Panc1 (cell line): ENCODE results near the gene APLF. TPM values are rescaled to one million over a fixed set of nuclear protein-coding genes. Genes with fewer than 3 reads are reported as not detected.
"Not testable (repeated sequence)": the region's sequence is repeated elsewhere in the genome, so short reads cannot be mapped to it uniquely, and the experiment has no call there.

Experiments
- ATAC-seq: fragments of 200-7000 bp; cut with Tn5 transposase; 2 replicates; pipeline ENCODE4 v1.9.1; 2020; ENCODE audit warnings: mild to moderate bottlenecking, moderate library complexity
- BruUV-seq: library from RNA; stranded (reverse); fragments of 400-500 nt; replicated peaks from 2 replicates; lab custom pipeline; 2021; lab: Mats Ljungman, UMichigan
- CTCF ChIA-PET: fragments of 300-600 bp; sonication (Branson Sonifier 250); formaldehyde crosslinking; loops from one replicate; lab custom pipeline; 2022; ENCODE audit warnings: antibody characterized with exemption; lab: Charles Lee
- POLR2A ChIA-PET: fragments of 300-600 bp; sonication (Branson Sonifier 250); formaldehyde crosslinking; loops from one replicate; lab custom pipeline; 2022; ENCODE audit warnings: antibody characterized with exemption; lab: Charles Lee
- DNase-seq: peaks from one replicate; pipeline ENCODE4 v3.0.0-alpha.2; 2010; ENCODE audit warnings: low read depth, low spot score
- H3K27ac ChIP-seq: 2 replicates; pipeline ENCODE4 v1.5.1; 2011; ENCODE audit warnings: mild to moderate bottlenecking, low read length, inconsistent platforms
- H3K27me3 ChIP-seq: fragments of 200-500 bp; sonication (Bioruptor generic); 2 replicates; pipeline ENCODE4 v1.6.0; 2014; ENCODE audit warnings: low read length, inconsistent platforms; ENCODE audit not compliant: control insufficient read depth, insufficient read depth
- H3K36me3 ChIP-seq: fragments of 200-500 bp; sonication (Bioruptor generic); 2 replicates; pipeline ENCODE4 v1.5.1; 2014; ENCODE audit warnings: inconsistent platforms, mild to moderate bottlenecking, low read length, moderate library complexity; ENCODE audit not compliant: control insufficient read depth, insufficient read depth
- H3K4me1 ChIP-seq: 2 replicates; pipeline ENCODE4 v1.5.1; 2011; ENCODE audit warnings: inconsistent platforms, mild to moderate bottlenecking, low read length, moderate library complexity; ENCODE audit not compliant: control insufficient read depth, insufficient read depth
- H3K4me3 ChIP-seq, 2 experiments: 2 replicates each; pipeline ENCODE4 v1.5.1; 2011 to 2012; ENCODE audit warnings: low read depth in 2 of 2, low read length in 2 of 2, mild to moderate bottlenecking in 2 of 2, inconsistent platforms in 1 of 2, moderate library complexity in 1 of 2
- H3K9me3 ChIP-seq: fragments of 200-500 bp; sonication (Bioruptor generic); 2 replicates; pipeline ENCODE4 v1.5.1; 2014; ENCODE audit warnings: low read depth, mild to moderate bottlenecking, inconsistent platforms, low read length, moderate library complexity; ENCODE audit not compliant: control insufficient read depth, insufficient read depth
- POLR2AphosphoS5 ChIP-seq: IDR thresholded peaks from 2 replicates; pipeline ENCODE4 v1.6.1; 2012; ENCODE audit warnings: mild to moderate bottlenecking, low read depth, low read length, moderate library complexity
- SIN3A ChIP-seq: IDR thresholded peaks from 2 replicates; pipeline ENCODE4 v1.6.1; 2012; ENCODE audit warnings: low read depth, mild to moderate bottlenecking, low read length, moderate library complexity, borderline replicate concordance; ENCODE audit not compliant: insufficient read depth
- TCF7L2 ChIP-seq: IDR thresholded peaks from 2 replicates; pipeline ENCODE4 v1.6.1; 2011; ENCODE audit warnings: mild to moderate bottlenecking, low read depth, low read length, inconsistent platforms
- in situ Hi-C: cut with HindIII; loops from 2 replicates; pipeline ENCODE4 v1.10.0; 2016; ENCODE audit warnings: low sequenced_read_pairs, low pct_unique_long_range_greater_than_20kb
- intact Hi-C: fragments of 100-400 bp; cut with micrococcal nuclease; formaldehyde crosslinking; loops from one replicate; pipeline ENCODE4 v1.10.0; 2022; ENCODE audit not compliant: unreplicated experiment
- total RNA-seq: library from RNA; stranded (reverse); gene quantifications from one replicate; pipeline ENCODE4 v1.2.1, GENCODE V29; 2021; ENCODE audit not compliant: unreplicated experiment
- TF ChIP-seq, protein P1 (sequence below), 2 experiments: IDR thresholded peaks; 2 replicates each; pipeline ENCODE4 v1.6.1; 2011 to 2012; ENCODE audit warnings: low read depth in 2 of 2, control low read depth in 1 of 2, low read length in 1 of 2, mild to moderate bottlenecking in 1 of 2, moderate library complexity in 1 of 2; ENCODE audit not compliant: insufficient read depth in 1 of 2
- TF ChIP-seq, protein P2 (sequence below): fragments of 450-650 bp; IDR thresholded peaks from 2 replicates; pipeline ENCODE4 v1.5.1; 2017; ENCODE audit warnings: mild to moderate bottlenecking

Gene APLF
- total RNA-seq, 1 experiment from 2014 or later, result 2.6 TPM

DNA sequence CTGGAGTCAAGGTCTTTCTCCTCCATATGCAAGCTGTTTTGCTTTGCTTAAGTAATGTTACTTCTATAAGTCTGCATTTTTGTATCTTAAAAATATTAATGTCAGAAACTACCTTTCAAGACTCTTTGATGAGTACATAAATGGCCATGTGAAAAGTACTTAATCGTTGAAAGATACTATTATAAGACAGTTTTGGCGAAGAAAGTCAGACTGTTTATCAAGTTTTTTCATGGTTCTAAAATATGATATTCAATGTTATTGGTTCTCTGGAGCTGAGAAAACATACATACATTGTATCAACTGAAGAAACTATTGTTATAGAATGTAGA, 25.4 kb upstream of the APLF start:
- H3K27ac ChIP-seq, result no peak overlapping the region
- no peak overlapping the region for H3K4me3 ChIP-seq
- no peaks in the 10 kb centered on the region for H3K36me3 ChIP-seq
- peaks cover 7% of the 10 kb centered on the region; the same call in 1 of the 2 replicates for H3K4me1 ChIP-seq
- no peaks in the 10 kb centered on the region for H3K9me3 ChIP-seq
- intact Hi-C loops (loop anchor here (5.0 kb wide), 2 partner anchors 245 to 320 kb away; no protein-coding TSS in a partner anchor), in situ Hi-C loops (no loop called here)
- H3K27me3 ChIP-seq, result 0 out of 2 replicates have a peak, but pooled peaks cover 4% of the 10 kb centered on the region
- ChIA-PET POLR2A (no interaction called here), CTCF (interaction anchor here (1.0 to 1.4 kb wide), 2 partner anchors 84 to 149 kb away, joined by 3 to 4 read pairs; no protein-coding TSS in a partner anchor)
- no peak for ATAC-seq
- no TSS peak for BruUV-seq
- no peak for DNase-seq
- TF ChIP-seq, protein P1, sequence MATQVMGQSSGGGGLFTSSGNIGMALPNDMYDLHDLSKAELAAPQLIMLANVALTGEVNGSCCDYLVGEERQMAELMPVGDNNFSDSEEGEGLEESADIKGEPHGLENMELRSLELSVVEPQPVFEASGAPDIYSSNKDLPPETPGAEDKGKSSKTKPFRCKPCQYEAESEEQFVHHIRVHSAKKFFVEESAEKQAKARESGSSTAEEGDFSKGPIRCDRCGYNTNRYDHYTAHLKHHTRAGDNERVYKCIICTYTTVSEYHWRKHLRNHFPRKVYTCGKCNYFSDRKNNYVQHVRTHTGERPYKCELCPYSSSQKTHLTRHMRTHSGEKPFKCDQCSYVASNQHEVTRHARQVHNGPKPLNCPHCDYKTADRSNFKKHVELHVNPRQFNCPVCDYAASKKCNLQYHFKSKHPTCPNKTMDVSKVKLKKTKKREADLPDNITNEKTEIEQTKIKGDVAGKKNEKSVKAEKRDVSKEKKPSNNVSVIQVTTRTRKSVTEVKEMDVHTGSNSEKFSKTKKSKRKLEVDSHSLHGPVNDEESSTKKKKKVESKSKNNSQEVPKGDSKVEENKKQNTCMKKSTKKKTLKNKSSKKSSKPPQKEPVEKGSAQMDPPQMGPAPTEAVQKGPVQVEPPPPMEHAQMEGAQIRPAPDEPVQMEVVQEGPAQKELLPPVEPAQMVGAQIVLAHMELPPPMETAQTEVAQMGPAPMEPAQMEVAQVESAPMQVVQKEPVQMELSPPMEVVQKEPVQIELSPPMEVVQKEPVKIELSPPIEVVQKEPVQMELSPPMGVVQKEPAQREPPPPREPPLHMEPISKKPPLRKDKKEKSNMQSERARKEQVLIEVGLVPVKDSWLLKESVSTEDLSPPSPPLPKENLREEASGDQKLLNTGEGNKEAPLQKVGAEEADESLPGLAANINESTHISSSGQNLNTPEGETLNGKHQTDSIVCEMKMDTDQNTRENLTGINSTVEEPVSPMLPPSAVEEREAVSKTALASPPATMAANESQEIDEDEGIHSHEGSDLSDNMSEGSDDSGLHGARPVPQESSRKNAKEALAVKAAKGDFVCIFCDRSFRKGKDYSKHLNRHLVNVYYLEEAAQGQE (IDR thresholded peaks at IDR 0.05; ENCODE audit: insufficient read depth in 1 of 2, low read depth in 2 of 2, low read length in 1 of 2), result no peak
- TF ChIP-seq SIN3A (no peak), TCF7L2 (no peak), POLR2AphosphoS5 (no peak)
- TF ChIP-seq, protein P2, sequence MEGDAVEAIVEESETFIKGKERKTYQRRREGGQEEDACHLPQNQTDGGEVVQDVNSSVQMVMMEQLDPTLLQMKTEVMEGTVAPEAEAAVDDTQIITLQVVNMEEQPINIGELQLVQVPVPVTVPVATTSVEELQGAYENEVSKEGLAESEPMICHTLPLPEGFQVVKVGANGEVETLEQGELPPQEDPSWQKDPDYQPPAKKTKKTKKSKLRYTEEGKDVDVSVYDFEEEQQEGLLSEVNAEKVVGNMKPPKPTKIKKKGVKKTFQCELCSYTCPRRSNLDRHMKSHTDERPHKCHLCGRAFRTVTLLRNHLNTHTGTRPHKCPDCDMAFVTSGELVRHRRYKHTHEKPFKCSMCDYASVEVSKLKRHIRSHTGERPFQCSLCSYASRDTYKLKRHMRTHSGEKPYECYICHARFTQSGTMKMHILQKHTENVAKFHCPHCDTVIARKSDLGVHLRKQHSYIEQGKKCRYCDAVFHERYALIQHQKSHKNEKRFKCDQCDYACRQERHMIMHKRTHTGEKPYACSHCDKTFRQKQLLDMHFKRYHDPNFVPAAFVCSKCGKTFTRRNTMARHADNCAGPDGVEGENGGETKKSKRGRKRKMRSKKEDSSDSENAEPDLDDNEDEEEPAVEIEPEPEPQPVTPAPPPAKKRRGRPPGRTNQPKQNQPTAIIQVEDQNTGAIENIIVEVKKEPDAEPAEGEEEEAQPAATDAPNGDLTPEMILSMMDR, result peak; percentile 53

DNA sequence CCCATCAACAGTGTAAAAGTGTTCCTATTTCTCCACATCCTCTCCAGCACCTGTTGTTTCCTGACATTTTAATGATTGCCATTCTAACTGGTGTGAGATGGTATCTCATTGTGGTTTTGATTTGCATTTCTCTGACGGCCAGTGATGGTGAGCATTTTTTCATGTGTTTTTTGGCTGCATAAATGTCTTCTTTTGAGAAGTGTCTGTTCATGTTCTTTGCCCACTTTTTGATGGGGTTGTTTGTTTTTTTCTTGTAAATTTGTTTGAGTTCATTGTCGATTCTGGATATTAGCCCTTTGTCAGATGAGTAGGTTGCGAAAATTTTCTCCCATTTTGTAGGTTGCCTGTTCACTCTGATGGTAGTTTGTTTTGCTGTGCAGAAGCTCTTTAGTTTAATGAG, 21.0 kb upstream of the APLF start:
- POLR2A ChIA-PET, H3K4me1 ChIP-seq, H3K9me3 ChIP-seq, ATAC-seq, in situ Hi-C loops, BruUV-seq, H3K4me3 ChIP-seq, H3K36me3 ChIP-seq, intact Hi-C loops, H3K27ac ChIP-seq, CTCF ChIA-PET, H3K27me3 ChIP-seq, DNase-seq: not testable (repeated sequence)

DNA sequence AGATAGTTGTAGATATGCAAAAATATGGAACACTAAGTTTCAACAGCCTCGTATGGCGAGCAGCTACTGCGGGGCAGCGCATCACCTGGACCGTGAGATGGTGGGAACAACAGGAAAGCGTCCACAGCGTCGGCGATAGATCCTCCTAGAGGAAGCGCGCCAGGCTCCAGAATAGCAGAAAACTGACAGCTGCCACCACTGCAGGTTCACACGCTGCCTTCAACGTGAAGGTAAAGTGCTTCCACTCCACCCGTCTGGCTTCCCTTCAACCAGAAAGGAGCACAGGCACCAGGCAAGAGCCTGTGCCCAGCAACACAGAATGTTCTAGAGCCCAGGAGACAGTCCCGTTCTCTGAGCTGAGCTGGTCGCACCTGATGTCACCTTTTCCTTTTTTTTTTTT, 20.3 kb upstream of the APLF start:
- H3K36me3 ChIP-seq, result no peaks in the 10 kb centered on the region
- in situ Hi-C loops, result no loop called here
- H3K9me3 ChIP-seq, result no peaks in the 10 kb centered on the region
- H3K27me3 ChIP-seq, result 0 out of 2 replicates have a peak, but pooled peaks cover 4% of the 10 kb centered on the region
- ChIA-PET POLR2A (no interaction called here), CTCF (no interaction called here)
- no peak for DNase-seq
- H3K27ac ChIP-seq, result no peak overlapping the region
- BruUV-seq, result no TSS peak
- no peak for ATAC-seq
- H3K4me3 ChIP-seq, result no peak overlapping the region
- H3K4me1 ChIP-seq, result peaks cover 4% of the 10 kb centered on the region; the same call in 1 of the 2 replicates
- intact Hi-C loops, result no loop called here
- TF ChIP-seq TCF7L2 (no peak), POLR2AphosphoS5 (no peak), SIN3A (no peak)
- TF ChIP-seq, protein P1 (IDR thresholded peaks at IDR 0.05; ENCODE audit: insufficient read depth in 1 of 2, low read depth in 2 of 2, low read length in 1 of 2), result no peak
- TF ChIP-seq, protein P2, result no peak
